ENCODE data around the gene PAPSS1.
A peak's percentile ranks its signal among the peaks of the same experiment; 100 is the strongest.
"Not testable (repeated sequence)": the region's sequence is repeated elsewhere in the genome, so short reads cannot be mapped to it uniquely, and the experiment has no call there.

Gene PAPSS1

GRCh38 chr4:107719922-107720722 is at the start of gene PAPSS1:
TSS of gene PAPSS1 (minus strand) at chr4:107720234. CDS start at chr4:107720179, 55 bp downstream.
- peak; percentile 96 for DNase-seq (ENCODE audit: low read depth)

- DNase-seq (ENCODE audit: low read depth): no peak
Observed at GRCh38 chr4:107760281-107760947, 40.4 kb upstream of the PAPSS1 start.

DNA sequence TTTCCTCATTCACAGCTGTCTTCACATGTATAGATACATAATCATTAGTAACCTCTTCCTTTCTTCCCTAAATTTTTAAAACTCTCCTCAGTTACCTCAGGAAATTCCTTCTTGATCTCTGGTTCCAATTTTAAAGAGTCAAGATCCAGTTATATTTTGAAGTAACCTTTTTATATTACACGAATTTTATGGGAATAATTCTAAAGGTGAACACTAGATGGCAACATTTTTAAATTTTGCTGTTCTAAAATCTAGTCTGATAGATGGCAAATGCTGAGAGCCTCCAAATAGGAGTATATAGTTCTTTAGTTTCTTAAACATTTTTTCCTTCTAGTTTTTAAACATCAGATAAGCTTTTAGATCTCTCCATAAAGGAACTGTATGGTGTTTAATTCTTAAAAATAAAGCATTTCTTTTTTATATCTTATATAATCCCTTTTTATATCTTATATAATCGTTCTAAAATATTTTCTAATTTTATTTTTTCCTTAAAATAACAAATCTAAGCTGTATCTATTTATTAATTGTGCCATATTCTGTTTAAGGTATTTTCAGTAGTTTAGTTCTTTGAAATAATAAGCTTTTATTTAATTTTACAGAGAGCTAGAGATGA is 37.9 kb upstream of the PAPSS1 start:
- DNase-seq (ENCODE audit: low read depth): peak; percentile 6

GRCh38 chr4:107757283-107757682 is 37.2 kb upstream of the PAPSS1 start:
- DNase-seq (ENCODE audit: low read depth): no peak

GRCh38 chr4:107755841-107756356 is 35.9 kb upstream of the PAPSS1 start:
- peak; percentile 24 for DNase-seq (ENCODE audit: low read depth)

- DNase-seq (ENCODE audit: low read depth): no peak
Observed at GRCh38 chr4:107751670-107752069, 31.6 kb upstream of the PAPSS1 start.

DNA sequence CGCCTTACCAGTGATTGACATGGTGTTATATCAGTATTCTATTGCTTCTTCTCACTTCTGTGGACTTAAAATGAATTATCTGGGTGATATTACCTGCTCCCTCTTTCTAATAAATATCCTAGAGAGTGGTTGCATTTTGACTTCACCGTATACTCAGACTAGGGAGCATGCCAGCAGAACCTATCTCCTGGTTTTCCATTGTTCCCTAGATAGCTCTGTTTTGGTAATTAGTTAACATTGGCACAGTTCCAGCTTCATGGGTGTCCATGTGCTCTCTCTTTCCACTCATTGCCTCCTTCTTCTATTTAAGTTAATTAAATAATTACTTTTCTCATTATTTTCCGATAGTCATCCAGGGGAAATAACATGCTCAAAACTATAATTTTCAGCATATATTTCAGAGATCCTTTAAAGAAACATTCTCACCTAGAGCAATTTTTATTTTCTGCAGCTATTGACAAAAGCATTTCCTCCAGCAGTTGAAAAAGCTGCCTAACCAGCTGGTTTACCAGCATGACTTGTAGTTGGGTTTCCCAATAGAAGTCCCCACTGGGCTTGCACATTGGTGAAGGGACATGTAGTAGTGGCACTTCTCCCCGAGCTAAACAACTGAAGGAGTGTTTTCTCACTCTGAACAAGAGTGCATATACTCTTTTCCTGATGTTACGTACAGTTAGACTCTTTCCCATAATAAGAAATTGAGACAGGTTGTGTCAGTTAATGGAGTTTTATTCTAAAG is 27.9 kb upstream of the PAPSS1 start:
- DNase-seq (ENCODE audit: low read depth): no peak

- no peak for DNase-seq (ENCODE audit: low read depth)
Observed at GRCh38 chr4:107746161-107746560, 26.1 kb upstream of the PAPSS1 start.

- no peak for DNase-seq (ENCODE audit: low read depth)
Observed at GRCh38 chr4:107744532-107744931, 24.5 kb upstream of the PAPSS1 start.

GRCh38 chr4:107743532-107743931 is 23.5 kb upstream of the PAPSS1 start:
- no peak for DNase-seq (ENCODE audit: low read depth)

- no peak for DNase-seq (ENCODE audit: low read depth)
Observed at GRCh38 chr4:107742791-107743190, 22.8 kb upstream of the PAPSS1 start.

GRCh38 chr4:107742196-107742595 is 22.2 kb upstream of the PAPSS1 start:
- no peak for DNase-seq (ENCODE audit: low read depth)

DNA sequence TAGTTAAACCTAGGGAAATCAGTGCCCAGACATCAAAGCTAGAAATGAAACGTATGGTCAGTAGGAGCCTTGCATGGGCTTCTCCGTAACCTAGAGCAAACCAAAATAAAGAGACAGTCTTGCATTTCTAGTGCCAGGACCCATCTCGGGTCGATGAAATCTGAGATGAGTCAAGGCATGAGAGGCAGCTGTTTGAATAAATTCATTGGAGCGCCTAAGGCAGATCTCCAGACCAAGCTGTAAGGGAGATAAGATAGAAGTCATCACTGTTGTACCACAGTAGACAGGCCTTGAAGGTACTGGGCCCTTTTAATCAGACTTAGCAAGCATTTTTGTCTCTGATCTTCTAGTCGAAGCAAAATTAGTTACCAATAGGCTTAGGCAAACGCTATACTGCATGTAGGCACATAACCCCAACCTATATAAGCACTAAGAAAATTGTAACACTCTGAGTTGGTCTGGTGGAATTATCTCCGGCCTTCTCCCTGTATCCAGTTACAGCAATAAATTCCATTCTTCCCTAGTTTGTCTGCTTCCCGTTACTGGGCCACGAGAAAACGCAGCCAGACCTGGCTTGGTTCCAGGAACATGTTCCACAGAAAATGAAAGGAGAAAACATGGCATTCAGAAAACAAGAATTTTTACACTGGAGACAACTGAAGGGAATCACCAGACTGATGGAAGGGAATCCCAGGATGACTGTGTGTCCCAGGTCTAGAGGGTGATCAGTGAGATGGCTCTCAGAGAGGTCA is 21.1 kb upstream of the PAPSS1 start:
- peak; percentile 56 for DNase-seq (ENCODE audit: low read depth)

DNA sequence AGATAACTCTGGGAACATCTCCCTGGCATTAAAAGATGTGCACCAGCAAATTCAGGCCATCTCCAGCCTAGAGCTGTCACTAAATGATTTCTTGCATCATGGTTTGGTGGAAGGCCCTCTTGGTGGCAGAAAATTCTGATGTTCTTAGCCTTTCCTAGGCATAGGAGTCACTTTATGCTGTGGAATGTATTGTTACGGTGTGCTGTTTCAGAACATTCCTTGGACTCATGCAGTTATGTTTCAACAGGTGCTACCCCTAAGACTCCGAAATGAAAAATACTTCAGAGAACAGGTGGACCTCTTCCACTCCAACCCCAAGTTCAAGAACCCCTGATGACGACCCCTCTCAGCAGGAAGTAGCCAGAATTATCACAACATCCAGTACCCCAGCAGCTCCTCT is 20.3 kb upstream of the PAPSS1 start:
- no peak for DNase-seq (ENCODE audit: low read depth)

DNA sequence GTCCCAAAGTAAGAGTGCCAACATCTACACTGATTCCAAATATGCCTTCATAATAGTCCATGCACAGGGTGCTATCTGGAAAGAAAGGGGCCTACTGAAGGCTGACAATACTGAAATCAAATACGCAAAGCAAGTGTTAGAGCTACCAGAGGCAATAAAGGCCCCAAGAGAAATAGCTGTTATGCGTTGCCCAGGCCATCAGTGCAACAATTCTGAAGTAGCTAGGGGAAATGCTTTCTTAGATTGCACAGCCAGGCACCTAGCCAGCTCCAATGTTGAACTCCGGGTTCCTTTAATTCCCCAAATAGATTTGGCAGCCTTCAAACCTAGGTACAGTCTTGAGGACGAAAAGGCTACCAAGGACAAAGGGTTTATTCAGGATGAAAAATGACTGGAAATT is 17.4 kb upstream of the PAPSS1 start:
- DNase-seq (ENCODE audit: low read depth): no peak

DNA sequence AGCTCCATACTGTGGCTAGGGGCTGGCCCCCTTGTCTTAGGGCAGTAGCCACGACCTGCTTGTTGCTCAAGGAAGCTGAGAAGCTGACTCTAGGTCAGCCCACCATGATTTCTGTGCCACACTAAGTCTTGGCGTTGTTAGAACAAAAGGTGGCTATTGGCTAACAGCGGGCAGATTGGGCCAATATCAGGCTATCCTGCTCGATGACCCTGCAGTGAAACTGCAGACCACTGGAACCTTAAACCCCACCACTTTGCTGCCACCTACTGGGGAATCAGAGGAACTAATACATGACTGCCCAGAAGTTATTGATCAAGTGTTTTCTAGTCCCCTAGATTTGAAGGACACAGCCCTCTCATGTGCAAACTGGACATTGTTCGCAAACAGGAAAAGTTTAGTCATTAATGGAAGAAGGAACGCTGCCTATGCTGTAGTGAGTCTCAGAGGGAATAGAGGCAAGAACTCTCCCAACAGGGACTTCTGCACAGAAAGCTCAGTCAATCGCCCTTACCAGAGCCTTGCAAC is 17.0 kb upstream of the PAPSS1 start:
- DNase-seq (ENCODE audit: low read depth): no peak

GRCh38 chr4:107736037-107736436 is 16.0 kb upstream of the PAPSS1 start:
- DNase-seq (ENCODE audit: low read depth): no peak

DNA sequence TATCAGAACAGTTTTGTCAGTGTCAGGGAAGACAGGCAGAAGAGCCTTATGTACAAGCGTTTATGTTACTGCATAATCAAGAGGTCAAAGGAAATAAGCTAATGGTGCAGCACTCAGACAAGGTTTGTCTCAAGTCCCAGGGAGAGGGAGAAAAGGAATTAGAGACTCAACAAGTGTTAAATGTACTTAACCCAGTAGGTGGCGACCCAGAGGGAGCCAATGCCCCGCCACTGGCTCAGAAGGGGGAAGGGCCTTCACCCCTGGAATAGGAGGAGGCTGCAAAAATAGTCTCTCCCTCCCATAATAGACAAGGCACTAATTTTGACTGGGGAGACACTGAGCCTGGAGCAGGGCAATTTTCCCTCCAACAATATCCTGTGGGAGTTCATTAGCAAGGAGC is 14.1 kb upstream of the PAPSS1 start:
- no peak for DNase-seq (ENCODE audit: low read depth)

- no peak for DNase-seq (ENCODE audit: low read depth)
Observed at GRCh38 chr4:107733431-107733925, 13.4 kb upstream of the PAPSS1 start.

GRCh38 chr4:107729050-107729449 is 9.0 kb upstream of the PAPSS1 start:
- not testable (repeated sequence) for DNase-seq (ENCODE audit: low read depth)
